Astrocyte of the hippocampus (primary cell): ENCODE measurements around the gene RUBCN.
A peak's percentile ranks its signal among the peaks of the same experiment; 100 is the strongest.
"Not testable (repeated sequence)": the region's sequence is repeated elsewhere in the genome, so short reads cannot be mapped to it uniquely, and the experiment has no call there.

Source experiments
- DNase-seq: peaks from one replicate; pipeline ENCODE4 v3.0.0; 2011; ENCODE audit warnings: low read depth, low spot score

Gene RUBCN

DNA sequence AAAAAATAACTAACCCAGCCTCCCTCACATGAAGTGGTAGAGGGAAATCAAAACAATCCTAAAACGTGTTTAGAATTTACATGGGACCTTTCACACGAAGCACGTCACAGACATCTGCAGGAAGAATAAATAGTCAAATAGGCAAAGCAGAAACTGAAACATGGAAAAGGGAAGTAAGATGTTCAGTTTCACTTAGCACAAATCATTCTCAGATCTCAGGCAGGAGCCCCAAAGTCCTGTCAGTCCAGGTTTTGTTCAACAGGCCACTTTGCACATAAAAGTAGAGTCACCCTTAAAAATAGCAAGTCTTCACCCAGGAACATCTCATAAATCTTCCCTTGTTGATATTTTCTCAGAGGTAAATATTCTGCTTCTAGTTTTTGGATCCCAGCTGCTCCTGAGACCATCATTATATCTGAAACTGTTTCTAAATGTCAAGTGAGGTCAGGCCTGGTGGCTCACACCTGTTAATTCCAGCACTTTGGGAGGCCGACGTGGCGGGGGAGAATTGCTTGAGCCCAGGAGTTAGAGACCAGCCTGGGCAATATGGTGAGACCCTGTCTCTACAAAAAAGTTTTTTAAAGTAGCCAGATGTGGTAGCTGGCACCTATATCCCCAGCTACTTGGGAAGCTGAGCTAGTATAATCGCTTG lies 1.9 kb downstream of the RUBCN start:
- DNase-seq, result no peak

DNA sequence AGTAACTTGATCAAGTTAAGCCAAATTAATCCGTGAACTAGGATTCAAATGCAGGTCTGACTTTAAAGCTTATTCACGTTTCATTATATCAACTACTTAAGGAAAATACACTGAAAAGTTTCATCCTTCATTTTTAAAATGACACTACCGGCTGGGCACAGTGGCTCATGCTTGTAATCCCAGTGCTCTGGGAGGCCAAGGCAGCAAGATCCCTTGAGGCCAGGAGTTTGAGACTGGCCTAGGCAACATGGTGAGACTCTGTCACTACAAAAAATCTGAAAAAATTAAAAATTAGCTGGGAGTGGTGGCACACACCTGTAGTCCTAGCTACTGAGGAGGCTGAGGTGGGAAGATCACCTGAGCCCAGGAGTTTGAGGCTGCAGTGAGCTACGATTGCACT lies 3.7 kb downstream of the RUBCN start:
- no peak for DNase-seq

DNA sequence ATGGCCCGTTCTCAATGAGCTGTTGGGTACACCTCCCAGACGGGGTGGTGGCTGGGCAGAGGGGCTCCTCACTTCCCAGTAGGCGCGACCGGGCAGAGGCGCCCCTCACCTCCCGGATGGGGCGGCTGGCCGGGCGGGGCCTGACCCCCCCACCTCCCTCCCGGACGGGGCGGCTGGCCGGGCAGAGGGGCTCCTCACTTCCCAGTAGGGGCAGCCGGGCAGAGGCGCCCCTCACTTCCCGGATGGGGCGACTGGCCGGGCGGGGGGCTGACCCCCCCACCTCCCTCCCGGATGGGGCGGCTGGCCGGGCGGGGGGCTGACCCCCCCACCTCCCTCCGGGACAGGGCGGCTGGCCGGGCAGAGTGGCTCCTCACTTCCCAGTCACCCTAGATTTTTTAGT lies 5.2 kb downstream of the RUBCN start:
- DNase-seq, result not testable (repeated sequence)

DNA sequence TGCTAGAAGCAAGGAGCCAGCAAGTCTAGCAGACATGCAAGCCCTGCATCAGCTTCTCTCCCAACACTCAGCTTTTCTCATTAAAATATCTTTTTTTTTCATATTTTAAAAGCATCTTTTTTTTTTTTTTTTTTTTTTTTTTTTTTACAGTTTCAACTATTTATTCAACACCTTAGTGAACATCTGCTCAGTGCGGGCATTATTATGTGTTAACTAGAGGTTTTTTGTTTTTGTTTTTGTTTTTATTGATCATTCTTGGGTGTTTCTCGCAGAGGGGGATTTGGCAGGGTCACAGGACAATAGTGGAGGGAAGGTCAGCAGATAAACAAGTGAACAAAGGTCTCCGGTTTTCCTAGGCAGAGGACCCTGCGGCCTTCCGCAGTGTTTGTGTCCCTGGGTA lies 5.9 kb downstream of the RUBCN start:
- DNase-seq, result not testable (repeated sequence)

DNA sequence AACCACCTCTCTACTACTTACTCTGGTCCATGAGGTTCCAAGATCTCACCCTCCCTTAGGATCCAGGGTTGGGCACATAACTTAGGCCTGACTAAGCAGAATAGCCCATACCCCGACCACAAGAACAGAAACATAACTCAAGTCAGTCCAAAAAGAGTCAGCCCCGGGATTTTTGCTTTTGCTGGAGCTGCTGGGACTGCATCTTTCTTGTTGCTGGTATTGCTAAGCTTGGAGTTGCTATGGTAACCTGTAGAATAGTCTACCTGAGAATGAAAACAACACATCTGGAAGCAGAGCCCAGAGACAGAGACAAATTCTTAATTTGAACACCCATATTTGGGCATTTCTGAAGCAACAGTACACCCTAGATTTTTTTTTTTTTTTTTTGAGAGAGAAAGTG lies 6.5 kb downstream of the RUBCN start:
- DNase-seq, result peak; percentile 86

DNA sequence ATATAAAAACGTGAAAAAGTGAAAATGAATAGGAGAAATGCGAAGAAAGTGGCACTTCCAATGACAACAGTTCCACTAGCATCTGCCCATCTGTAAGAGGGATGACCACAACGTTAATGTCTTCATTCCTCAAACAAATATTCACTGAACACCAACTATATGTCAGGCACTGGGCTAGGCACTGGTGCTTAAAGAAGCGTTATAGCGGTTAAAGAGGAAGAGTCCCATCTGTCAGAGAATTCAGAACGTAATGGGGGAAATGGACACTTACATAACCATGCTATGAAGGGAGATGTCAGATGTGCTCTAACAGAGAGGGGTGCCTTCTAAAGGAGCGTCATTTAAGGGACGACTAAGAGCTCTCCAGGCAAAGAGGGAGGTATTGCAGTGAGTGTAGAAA lies 8.2 kb downstream of the RUBCN start:
- no peak for DNase-seq

DNA sequence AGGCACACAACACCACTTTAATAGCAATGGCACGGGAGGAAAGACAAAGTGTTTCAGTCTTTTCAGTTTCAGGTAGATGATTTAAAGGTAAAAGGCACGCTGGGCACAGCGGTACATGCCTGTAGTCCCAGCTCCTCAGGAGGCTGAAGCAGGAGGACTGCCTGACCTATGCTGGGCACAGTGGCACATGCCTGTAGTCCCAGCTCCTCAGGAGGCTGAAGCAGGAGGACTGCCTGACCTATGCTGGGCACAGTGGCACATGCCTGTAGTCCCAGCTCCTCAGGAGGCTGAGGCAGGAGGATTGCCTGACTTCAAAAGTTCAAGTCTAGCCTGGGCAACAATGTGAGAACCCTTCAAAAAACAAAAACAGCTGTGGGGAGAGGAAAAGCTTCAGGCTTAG lies 8.8 kb downstream of the RUBCN start:
- DNase-seq, result not testable (repeated sequence)

DNA sequence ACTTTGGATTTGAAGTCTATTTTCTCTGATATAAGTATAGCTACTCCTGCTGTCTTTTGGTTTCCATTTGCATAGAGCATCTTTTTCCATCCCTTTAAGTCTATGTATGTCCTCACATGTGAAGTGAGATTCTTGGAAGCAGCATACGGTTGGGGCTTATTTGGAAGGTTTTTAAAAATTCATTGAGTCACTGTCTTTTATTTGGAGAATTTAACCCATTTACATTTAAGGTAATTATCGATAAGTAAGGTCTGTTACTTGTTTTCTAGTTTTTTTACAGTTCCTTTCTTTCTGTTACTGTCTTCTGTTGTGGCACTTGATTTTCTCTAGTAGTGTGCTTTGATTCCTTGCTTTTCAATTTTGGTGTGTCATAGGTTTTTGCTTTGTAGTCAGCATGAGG lies 14.0 kb downstream of the RUBCN start:
- DNase-seq, result no peak

DNA sequence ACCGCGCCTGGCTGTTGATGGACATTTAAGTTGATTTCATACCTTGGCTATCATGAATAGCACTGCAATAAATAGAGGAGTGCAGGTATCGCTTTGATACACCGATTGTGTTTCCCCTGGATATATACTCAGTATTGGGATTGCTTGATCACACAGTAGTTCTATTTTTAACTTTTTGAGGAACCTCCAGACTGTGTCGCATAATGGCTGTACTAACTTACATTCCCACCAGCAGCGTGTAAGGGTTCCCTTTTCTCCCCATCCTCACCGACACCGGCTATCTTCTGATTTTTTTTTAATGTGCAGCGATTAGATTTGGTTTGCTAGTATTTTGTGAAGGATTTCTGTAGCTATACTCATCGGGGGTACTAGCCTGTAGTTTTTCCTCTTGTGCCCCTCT lies 16.0 kb downstream of the RUBCN start:
- no peak for DNase-seq

DNA sequence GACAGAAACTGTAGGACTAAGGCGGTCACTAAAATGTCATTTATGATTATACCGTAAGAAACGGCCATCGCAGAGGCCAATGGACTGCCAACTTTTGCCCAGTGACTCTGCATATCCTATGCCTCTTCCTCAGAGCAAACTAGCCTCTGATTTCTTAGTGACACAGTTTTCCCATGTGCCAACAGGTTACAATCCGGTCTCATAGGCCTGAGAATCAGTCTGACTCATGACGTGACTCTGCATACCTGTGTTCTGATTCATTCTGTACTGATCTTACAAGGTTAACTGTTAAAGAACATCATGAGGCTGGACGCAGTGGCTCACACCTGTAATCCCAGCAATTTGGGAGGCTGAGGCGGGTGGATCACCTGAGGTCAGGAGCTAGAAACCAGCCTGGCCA lies 17.8 kb downstream of the RUBCN start:
- peak; percentile 89 for DNase-seq

DNA sequence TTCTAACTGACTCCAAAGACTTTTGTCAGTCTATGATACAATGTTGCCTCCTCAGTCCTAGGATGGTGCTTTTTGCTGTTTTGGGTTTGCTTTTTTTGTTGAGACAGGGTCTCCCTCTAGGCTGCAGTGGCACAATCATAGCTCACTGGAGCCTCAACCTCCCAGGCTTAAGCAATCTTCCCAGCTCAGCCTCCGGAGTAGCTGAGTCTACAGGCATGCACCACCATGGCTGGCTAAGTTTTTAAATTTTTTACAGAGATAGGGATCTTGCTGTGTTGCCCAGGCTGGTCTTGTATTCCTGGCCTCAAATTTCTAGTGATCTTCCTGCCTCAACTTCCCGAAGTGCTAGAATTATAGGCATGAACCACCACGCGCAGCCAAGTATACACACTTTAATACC lies 22.5 kb downstream of the RUBCN start:
- DNase-seq, result no peak

DNA sequence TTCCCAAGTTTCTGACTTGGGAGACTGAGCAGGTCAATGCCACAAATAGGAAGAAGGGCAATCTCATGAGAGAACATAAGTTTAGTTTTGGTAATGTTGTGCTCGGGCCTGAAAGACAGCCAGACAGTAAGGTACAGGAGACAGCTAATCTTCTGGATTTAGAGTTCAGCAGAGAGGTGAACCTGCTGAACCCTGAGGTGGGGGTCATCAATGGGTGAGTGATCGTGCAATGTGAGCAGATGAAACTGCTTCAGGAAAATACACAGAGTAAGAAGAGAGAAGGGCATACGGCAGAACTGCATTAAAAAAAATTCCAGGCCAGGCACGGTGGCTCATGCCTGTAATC lies 23.3 kb downstream of the RUBCN start:
- DNase-seq, result peak; percentile 58

DNA sequence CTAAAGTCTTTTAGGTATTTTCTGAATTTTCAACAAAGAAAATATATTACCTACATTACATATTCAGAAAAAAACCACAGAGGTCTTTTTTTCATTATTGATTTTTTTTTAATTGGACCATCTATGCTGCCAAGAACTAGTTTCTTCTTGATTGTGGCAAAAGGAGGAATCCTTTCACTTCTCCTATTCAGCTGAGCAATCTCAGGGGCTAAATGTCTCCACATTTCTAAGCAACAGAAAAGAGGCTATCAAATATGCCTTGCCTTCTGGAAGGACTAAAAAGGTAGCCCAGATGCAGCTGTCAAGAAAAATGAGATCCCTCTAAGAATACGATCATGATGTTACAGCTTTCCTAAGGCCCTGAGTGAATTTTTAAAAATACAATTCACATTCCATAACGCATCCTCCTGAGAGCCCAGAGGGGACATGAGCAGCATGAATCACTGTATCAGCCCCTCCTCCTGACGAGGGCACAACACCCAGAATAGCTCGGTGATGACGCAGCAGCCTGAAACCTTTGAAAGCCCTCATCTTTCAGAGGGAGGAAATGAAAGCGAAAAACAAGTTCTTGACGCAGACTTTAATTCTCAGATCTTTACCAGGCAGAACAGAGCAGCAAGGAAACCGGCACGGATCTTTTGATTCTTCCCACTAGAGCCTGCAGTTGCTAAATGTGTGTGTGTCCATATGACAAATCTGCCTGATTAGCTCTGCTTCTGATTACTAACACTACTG lies 24.6 kb downstream of the RUBCN start:
- peak; percentile 97 for DNase-seq

DNA sequence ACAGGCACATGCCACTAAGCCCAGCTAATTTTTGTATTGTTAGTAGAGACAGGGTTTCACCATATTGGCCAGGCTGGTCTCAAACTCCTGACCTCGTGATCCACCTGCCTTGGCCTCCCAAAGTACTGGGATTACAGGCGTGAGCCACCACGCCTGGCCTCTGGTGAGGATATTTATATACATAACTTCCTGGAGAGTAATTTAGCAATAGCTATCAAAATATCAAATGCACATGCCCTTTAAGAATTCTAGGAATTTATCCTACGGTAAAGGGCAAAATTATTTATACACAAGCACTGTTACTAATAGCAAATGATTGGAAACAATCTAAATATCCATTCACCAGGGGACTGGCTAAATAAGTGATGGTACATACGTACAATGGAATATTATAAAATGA lies 25.7 kb downstream of the RUBCN start:
- DNase-seq, result not testable (repeated sequence)

DNA sequence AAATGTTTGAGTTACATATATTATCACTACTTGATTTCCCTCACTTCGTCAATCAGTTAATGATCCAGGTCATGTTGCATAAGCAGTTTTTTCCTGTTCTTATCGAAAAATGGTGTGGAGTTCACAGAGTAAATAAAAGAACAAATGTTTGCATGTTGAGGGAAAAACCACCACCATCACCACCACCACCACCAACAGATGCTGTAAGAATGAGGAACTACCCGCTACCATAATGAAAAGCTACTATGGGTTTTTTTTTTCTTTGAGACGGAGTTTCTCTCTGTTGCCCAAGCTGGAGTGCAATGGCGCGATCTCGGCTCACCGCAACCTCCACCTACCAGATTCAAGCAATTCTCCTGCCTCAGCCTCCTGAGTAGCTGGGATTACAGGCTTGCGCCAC lies 27.6 kb downstream of the RUBCN start:
- DNase-seq, result no peak

DNA sequence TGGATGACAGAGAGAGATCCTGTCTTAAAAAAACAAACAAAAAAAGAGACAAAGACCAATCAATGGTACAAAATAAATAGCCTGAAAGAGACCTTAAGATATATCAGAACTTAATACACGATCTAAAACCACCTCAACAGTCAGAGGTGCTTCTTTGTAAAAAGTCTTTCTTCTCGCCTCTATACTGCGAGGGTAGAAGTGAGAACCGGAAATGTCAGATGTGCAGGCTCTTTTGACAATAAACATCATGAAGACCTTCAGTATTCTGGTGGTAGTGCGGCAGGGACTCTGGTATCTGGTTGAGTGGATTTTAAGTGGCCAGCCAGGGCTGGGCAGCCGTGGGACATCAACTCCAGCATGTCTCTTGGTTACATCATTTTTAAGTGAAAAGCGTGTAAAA lies 30.0 kb downstream of the RUBCN start:
- DNase-seq, result no peak

DNA sequence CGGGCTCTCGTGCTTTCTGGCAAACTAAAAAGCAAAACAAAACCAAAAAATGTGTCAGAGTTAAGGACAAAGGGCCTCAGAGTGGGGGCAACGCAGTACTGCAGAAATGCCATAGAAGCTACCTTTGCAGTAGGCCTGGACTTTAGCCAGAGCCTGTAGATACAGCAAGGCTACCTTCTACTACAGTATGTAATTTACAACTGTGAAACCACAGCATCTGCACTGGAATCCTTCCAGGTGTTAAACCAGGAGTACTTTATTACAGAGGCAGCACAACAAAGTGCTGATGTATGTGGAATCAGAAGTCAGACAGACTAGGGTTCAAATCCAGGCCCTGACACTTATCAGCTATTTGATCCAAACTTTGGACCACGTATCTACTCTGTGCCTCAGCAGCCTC lies 34.9 kb downstream of the RUBCN start:
- DNase-seq, result no peak

DNA sequence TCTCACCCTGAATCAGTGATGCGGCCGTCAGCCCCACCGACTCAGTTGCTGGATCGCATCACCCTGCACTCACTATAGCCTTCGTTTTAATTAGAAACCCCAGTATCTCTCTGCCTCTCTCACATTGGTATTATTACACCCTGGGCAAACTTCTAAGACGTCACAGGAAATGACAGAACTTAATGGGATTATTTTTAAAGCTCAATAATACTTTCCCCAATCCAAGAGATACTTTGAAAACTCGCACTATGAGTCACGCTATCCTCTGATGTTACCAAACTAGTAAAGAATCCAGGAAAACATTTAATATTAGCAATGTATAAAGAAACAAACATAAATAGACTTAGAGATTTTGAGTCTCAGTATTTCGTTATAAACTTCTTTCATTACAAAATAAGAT lies 36.6 kb downstream of the RUBCN start:
- DNase-seq, result no peak

DNA sequence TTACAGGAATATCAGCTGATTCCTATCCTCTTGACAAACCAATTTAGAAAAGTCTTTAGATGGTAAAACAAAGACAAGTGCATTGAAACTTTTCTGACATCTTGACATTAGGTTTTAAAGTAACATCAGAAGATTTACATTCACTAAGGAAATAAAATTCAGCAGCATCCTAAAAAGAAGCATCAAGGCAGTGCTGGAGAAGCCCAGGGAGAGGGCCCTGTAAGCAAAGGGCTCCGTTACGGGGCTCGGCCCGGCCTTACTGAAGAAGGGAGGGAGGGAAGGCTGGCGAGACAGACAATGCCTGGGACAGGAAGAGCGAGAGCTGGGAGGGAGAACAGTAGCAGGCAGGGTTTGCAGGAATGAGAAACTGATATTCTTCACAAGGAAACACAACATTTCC lies 39.3 kb downstream of the RUBCN start:
- DNase-seq, result no peak

DNA sequence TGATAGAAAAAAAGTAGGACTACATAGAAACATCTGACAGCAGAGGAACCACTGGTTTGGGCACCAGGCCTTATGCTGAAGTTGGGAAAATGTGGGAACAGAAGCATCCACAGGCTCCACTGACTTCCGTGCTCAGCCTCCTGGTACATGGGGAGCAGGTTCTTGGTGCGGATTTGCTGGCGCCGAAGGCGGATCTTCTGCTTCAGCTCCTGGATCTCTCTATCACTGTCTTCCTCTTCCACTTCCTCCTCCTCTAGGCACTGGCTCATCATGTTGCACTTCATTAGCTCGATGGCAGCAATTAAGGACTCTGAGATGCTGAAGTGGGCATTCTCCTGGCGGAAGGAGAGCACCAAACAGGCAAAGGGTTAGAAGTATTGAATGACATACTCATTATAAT lies 42.5 kb downstream of the RUBCN start:
- no peak for DNase-seq

DNA sequence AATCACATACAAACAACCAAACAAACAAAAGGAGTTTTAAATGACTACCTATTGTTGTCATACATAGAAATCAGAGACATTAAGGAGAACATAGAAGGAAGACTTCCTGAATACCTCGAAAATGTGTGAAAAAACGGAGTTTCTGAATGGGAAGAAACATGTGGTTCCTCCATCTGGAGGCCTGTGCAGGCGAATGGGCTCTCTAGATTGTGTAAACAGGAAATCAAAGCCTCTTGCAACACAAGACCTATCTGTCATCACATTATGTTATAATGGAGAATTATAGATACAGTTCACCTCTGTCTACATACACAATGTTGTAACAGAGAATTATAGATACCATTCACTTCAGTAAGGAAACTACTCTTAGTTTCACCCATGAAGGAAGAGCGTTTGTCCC lies 44.1 kb downstream of the RUBCN start:
- no peak for DNase-seq

DNA sequence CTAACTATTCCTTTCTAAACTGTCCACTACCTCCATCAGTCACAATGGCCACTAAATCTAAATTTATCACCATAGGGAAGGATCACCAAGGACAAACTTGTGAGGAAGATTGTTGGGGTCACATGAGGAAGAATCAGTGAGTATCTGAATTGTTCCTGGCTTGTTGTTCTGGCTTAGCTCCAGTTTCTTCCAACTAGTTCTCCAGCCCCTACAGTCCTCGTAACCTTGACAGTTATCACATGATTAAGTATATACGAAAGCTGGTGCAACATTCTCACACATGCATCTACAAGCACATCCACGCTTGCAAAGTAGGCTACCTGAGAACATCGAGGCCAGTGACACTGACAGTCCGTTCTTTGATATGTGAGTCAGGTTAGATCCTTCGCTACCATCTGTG lies 46.0 kb downstream of the RUBCN start:
- DNase-seq, result no peak

DNA sequence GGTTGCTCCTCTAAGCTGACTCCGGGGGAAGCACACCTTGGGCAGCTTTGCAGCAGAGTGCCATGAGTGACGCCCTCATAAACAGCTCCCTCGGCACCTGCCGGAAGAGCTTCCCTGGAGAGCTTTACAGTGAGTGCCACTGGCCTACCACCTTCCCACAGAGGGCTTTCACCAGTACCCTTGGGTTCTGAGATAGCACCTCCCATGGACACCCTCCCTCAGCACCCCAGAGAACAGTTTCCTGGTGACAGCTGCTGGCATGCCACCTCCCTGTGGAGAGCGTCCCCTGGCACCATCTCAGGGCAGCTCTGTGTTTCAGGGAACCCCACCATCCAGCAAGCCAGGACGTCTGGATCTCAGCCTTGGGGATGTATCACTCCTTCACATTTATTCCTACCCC lies 49.1 kb downstream of the RUBCN start:
- DNase-seq, result no peak

DNA sequence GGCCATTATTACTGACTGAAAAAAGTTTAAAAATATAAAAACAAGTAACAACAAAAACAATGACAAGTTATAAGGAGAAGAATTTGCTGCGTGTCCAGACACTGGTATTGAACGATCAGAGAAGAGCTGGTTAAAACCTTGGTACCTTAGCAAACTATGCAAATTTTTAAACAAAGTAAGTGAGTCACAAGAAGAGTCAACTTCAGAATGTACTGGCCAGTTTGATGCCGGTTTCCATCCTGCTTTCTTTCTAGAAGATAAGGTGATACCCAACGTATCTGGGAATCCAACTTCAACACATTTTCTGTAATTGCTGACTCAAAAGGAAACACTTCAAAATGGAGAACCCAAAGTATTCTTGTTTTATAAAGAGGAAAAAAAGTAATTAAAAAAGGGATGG lies 49.8 kb downstream of the RUBCN start:
- no peak for DNase-seq
